ENCODE data around the gene TRDN.
"Not testable (repeated sequence)": the region's sequence is repeated elsewhere in the genome, so short reads cannot be mapped to it uniquely, and the experiment has no call there.

The TRDN gene

DNA sequence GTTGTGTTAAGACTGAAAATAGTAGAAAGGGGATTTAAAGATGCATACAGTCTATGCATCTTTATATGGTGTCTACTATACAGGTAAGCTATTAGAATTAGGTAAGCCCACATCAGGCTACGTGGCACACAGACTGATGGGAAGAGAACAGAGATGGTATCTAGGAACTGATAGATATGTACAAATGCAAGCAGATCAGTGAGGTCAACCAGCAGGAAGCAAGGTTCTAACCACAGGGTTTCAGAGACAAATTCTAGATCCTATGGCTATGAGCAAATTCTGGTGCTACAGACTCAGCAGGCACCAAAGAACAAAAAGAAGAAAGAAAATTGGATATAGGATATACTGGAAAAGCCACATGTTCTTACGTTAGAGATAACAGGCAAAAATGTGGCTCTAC, 110.6 kb downstream of the TRDN start:
- DNase-seq (ENCODE audit: insufficient read length, low spot score) (no peak), FAIRE-seq (no peak)
- TF ChIP-seq POLR2A (IDR thresholded peaks at IDR 0.05; ENCODE audit: low read depth, low read length): no peak

DNA sequence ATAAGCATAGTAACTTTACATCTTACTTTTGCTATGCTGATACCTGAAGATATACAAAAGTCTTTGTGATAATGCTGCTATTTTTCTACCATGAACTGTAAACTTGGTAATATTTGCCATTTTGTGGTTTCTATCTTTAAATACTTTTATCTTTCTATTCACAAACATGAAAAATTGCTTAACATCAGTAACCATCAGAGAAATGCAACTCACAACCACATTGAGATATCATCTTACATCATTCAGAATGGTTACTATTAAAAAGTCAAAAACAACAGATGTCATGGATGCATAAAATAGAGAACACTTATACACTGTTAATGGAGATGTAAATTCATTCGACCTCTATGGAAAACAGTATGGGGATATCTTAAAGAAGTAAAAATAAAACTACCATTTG, 112.0 kb downstream of the TRDN start:
- TF ChIP-seq POLR2A (IDR thresholded peaks at IDR 0.05; ENCODE audit: low read depth, low read length): no peak
- FAIRE-seq (no peak), DNase-seq (ENCODE audit: insufficient read length, low spot score) (no peak)

DNA sequence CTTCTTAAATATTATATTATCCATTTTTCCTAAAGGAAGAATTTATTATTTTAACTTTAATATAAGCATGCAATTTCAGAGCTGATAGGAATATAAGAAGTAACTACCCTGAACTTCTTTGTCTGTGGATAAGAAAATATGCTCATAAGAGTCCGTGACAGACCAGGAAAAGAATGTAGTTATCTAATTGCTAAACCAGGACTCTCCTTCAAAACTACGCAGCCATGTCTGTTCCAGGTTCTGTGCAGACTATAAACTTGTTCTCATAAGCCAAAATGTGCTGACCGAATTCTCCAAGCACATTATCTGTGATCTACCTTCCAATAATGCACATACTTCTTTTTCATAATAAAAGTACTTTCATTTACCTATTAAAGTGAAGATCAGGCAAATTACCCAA, 116.5 kb downstream of the TRDN start:
- TF ChIP-seq POLR2A (IDR thresholded peaks at IDR 0.05; ENCODE audit: low read depth, low read length): no peak
- FAIRE-seq: no peak
- no peak for DNase-seq (ENCODE audit: insufficient read length, low spot score)

DNA sequence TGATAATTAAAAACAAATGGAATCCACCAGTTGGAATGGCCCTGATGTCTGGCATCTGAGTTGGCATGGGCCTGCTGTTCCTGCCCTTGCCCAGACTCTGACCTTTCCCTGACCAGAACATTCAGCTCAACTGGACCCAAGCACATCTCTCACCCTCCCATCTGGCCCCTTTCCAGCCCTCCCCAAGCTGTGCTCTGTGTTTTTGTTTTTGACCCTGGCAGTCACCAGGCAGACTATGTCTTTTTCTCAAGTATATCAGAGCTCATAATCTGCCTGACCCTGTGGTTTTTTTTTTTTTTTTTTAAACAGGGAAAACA, 117.6 kb downstream of the TRDN start:
- FAIRE-seq (no peak), DNase-seq (ENCODE audit: insufficient read length, low spot score) (no peak)
- no peak for TF ChIP-seq POLR2A (IDR thresholded peaks at IDR 0.05; ENCODE audit: low read depth, low read length)

DNA sequence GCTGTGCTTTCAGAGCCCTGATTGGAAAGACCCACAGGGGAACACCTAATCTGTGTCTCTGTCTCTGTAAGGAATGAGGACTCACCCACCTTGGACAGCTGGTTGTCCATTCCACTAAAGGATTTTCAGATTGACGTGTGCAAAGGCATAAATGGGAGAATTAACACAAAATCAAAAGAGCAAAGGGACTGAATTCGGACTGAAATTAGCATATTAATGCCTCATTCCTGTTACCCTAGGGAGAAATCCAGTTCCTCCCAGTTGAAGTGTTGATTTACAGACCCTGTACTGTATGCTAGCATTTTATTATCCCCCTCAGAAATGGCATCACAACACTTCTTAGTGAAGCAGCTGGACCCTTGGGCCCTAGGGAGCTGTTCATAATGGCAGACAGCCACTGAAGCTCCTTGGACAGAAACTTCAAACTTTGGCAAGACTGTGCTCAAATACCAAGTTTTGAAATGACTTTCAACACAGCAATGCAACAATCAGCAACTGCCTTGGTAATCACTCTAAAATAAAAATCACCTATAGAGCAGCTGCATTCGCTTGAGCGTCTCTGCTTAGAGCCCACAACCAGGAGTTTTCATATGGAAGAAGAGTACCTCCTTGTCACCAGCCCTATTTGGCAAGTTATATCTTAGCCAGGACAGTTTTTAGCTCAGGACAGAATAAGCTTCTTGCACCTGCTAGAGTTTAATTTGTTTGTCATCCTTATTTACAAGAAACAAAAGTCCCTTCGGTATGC, 118.1 kb downstream of the TRDN start:
- FAIRE-seq (no peak), DNase-seq (ENCODE audit: insufficient read length, low spot score) (no peak)
- TF ChIP-seq POLR2A (IDR thresholded peaks at IDR 0.05; ENCODE audit: low read depth, low read length): no peak

DNA sequence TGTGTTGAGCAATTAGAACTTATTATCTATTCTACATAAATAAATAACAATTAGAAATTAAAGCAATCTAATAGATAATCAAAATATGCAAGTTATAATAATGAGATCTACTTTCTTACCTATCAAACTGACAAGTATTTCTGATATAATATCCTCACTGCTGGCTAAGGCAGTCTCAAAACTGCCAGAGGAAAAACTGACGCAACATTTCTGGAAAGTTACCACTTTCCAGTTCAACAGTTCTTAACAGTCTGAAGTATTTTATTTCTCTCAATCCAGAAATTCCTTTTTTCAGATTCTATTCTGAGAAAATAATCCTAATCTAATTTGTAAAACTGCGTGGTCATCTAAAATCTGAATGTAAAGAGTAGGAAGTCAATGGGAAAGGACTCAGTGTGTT, 121.0 kb downstream of the TRDN start:
- FAIRE-seq: no peak
- no peak for DNase-seq (ENCODE audit: insufficient read length, low spot score)
- no peak for TF ChIP-seq POLR2A (IDR thresholded peaks at IDR 0.05; ENCODE audit: low read depth, low read length)

DNA sequence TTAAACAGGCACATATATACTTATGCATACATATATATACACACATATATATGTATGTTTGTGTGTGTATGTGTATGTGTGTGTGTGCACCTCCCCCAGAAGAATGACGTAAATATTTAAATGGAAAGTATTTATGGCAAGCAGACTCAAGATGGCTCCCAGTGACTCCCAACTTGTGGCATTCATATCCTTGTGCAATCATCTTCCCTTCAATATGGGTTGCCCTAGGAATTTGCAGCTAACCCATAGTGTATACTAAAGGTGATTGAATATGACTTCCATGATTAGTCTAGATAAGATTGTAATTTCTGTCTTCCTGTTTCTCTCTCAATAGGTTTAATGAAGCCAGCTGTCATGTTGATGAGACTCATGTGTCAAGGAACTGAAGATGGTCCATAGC, 127.6 kb downstream of the TRDN start:
- FAIRE-seq (no peak), DNase-seq (ENCODE audit: insufficient read length, low spot score) (no peak)
- no peak for TF ChIP-seq POLR2A (IDR thresholded peaks at IDR 0.05; ENCODE audit: low read depth, low read length)

DNA sequence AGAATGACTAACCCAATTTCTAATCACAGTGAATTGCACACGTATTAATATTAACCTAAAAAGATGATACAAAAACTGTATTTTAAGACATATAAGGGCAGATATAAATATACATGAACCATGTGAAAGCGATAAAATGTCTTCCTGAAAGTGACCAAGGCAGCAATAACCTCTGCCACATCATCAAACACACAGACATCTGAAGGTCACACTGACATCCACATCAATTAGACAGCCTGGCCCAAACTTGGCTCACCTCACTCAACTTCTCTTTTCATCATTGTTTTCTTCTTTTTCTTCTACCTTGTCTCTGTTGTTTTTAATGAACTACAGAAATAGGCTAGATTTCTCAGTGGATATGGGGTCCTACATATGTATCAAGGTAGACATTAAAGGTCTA, 128.5 kb downstream of the TRDN start:
- no peak for FAIRE-seq

DNA sequence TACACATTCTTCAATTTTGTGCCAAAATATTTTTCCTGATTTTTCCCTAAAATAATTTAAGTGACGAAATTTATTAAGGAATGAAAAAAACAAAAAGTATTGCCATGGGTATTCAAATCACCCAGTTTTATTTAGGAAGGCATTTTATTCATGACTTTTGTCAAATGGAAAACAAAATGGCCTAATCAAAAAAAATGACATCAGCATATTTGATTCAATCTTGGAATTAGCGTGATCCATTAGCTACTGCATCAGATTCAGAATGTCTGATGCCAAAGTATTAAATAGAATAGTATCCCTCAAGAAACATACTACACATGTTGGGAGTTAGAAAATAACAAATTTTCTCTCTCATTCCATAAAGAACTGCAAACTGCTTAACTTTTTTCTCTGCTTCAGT, 129.2 kb downstream of the TRDN start:
- DNase-seq (ENCODE audit: insufficient read length, low spot score): no peak
- no peak for FAIRE-seq
- no peak for TF ChIP-seq POLR2A (IDR thresholded peaks at IDR 0.05; ENCODE audit: low read depth, low read length)

More for the DNA sequence above, 128.5 kb downstream of the TRDN start:
- TF ChIP-seq POLR2A (IDR thresholded peaks at IDR 0.05; ENCODE audit: low read depth, low read length): no peak
- DNase-seq (ENCODE audit: insufficient read length, low spot score): no peak

DNA sequence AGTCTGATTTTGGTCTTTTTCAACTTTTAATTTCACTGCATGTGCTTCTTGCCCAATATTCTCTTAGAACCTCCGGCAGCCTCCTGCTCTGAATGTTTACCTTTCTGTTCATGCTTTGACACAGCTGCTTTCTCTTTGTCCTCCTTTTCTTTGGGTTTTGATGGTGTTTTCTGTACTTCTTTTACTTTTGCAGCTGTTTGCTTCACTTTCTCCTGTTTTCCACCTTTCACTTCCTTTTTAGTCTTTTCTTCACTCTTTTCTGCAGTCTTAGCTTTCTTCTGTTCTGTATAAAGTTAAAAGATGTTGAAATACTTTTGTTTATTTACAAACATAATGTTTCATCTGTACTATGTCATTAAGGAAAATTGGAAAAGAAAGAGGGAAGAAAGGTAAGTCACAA, 133.1 kb downstream of the TRDN start:
- DNase-seq (ENCODE audit: insufficient read length, low spot score) (no peak), FAIRE-seq (no peak)
- TF ChIP-seq POLR2A (IDR thresholded peaks at IDR 0.05; ENCODE audit: low read depth, low read length): no peak

DNA sequence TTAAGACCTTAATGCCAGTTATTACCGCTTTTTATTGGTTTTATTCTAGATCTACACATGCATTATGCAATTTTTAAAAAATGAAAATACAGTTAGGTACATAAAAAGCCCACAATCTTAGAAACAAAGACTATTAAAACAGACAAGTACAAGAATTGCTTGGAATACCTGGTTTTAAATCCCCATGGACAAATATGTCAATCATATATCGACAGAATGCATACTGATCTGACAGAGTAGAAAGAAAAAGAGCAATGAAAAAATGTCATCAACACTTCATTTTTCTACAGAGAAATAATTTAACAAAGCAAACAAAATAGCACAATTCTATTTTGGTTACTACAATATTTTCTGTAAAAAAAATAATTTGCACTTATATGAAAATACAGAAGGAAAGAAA, 139.7 kb downstream of the TRDN start:
- no peak for FAIRE-seq
- no peak for TF ChIP-seq POLR2A (IDR thresholded peaks at IDR 0.05; ENCODE audit: low read depth, low read length)
- DNase-seq (ENCODE audit: insufficient read length, low spot score): no peak

DNA sequence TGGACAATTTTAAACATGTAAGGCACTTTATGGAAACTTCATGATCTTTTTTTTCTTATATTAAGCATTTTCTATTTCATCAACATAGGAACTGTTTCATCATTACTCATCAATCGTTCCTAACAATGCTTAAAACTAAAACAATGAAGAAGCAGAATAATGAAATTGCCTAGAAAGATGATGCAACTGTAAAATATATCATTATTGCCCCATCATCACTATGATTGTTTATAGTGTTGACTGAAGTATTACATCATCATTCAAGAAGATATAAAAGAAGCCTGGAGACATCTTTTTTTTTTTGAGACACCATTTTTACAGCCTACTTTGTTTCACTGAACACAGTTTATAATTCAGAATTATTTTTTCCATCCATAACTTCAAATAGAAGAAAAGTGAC, 147.2 kb downstream of the TRDN start:
- no peak for TF ChIP-seq POLR2A (IDR thresholded peaks at IDR 0.05; ENCODE audit: low read depth, low read length)
- no peak for FAIRE-seq

DNA sequence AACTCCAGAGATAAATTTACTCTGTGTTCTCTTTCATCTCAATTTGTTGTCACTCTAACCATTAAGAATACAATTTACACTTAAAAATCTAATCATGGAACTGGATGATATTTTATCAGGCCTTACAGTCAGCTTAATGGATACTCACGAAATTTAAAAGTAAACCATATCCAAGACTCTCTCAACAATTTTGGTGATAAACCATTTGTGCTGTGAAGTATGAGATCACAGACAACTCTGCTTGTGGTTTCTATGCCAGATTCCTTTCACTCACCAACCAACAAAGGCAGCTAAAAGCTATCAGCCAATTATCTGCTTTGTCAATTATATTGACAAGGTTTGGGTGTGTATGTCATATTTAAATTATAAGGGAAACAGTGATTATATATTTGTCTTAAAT, 155.8 kb downstream of the TRDN start:
- TF ChIP-seq POLR2A (IDR thresholded peaks at IDR 0.05; ENCODE audit: low read depth, low read length): no peak
- DNase-seq (ENCODE audit: insufficient read length, low spot score): no peak
- no peak for FAIRE-seq

More for the DNA sequence above, 147.2 kb downstream of the TRDN start:
- no peak for DNase-seq (ENCODE audit: insufficient read length, low spot score)

DNA sequence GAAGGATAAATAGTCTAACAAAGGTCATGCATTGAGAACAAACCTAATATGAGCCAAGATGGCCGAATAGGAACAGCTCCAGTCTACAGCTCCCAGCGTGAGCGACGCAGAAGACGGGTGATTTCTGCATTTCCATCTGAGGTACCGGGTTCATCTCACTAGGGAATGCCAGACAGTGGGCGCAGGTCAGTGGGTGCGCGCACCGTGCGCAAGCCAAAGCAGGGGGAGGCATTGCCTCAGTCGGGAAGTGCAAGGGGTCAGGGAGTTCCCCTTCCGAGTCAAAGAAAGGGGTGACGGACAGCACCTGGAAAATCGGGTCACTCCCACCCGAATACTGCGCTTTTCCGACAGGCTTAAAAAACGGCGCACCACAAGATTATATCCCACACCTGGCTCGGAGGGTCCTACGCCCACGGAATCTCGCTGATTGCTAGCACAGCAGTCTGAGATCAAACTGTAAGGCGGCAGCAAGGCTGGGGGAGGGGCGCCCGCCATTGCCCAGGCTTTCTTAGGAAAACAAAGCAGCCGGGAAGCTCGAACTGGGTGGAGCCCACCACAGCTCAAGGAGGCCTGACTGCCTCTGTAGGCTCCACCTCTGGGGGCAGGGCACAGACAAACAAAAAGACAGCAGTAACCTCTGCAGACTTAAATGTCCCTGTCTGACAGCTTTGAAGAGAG, 164.6 kb downstream of the TRDN start:
- not testable (repeated sequence) for DNase-seq (ENCODE audit: insufficient read length, low spot score); FAIRE-seq

DNA sequence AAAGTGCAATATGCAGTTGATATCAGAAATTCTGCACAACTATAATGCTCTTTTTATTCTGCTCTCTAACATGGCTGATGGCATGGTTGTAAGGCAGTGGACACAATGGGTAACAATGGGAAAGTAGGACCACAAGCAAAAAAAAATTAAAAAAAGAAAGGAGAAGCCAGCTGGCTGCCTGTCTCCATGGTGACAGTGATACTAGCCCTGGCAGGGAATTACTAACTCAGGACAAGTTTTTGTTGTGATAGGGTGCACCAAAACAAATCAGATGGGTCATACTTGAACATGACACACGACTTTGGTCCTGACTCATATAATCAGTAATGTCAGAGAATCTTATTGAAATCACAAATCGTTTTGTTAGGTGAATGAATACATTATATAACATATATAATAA, 169.4 kb downstream of the TRDN start:
- no peak for TF ChIP-seq POLR2A (IDR thresholded peaks at IDR 0.05; ENCODE audit: low read depth, low read length)
- DNase-seq (ENCODE audit: insufficient read length, low spot score): no peak

More for the DNA sequence above, 169.4 kb downstream of the TRDN start:
- FAIRE-seq: no peak

Data from H54 (cell line).